ENCODE measurements around the gene MGAT4A. TPM values are rescaled to one million over a fixed set of nuclear protein-coding genes. Genes with fewer than 3 reads are reported as not detected.

The MGAT4A gene
- total and polyA plus RNA-seq, 10 of the 15 experiments (the other 5 are each of a cell fraction or from before 2014, with no cell fraction given), result 4.3 to 23.4 (median 13.6) TPM

DNA sequence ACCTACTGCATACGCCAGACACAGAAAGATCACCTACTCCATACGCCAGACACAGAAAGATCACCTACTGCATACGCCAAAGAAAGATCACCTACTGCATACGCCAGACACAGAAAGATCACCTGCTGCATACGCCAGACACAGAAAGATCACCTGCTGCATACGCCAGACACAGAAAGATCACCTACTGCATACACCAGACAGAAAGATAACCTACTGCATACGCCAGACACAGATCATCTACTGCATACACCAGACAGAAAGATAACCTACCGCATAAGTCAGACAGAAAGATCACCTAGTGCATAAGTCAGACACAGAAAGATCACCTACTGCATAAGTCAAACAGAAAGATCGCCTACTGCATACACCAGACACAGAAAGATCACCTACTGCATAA is 148.4 kb downstream of the MGAT4A start (continued):
- TF ChIP-seq ESRRA (IDR thresholded peaks at IDR 0.05; ENCODE audit: low read length) (no peak), MEF2B (IDR thresholded peaks at IDR 0.05; ENCODE audit: partially characterized antibody, poor library complexity, severe bottlenecking) (no peak), IRF3 (IDR thresholded peaks at IDR 0.05) (no peak), PAX5 (IDR thresholded peaks at IDR 0.05; ENCODE audit: borderline replicate concordance, low read depth, low read length) (no peak)
- TF ChIP-seq, protein P1, sequence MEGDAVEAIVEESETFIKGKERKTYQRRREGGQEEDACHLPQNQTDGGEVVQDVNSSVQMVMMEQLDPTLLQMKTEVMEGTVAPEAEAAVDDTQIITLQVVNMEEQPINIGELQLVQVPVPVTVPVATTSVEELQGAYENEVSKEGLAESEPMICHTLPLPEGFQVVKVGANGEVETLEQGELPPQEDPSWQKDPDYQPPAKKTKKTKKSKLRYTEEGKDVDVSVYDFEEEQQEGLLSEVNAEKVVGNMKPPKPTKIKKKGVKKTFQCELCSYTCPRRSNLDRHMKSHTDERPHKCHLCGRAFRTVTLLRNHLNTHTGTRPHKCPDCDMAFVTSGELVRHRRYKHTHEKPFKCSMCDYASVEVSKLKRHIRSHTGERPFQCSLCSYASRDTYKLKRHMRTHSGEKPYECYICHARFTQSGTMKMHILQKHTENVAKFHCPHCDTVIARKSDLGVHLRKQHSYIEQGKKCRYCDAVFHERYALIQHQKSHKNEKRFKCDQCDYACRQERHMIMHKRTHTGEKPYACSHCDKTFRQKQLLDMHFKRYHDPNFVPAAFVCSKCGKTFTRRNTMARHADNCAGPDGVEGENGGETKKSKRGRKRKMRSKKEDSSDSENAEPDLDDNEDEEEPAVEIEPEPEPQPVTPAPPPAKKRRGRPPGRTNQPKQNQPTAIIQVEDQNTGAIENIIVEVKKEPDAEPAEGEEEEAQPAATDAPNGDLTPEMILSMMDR (IDR thresholded peaks at IDR 0.05 in 2 of 3, conservative IDR thresholded peaks at IDR 0.05 in 1 of 3; ENCODE audit: control insufficient read depth in 2 of 3, extremely low read depth in 1 of 3, insufficient read depth in 1 of 3, low read depth in 3 of 3, low read length in 3 of 3), result no peak
- TF ChIP-seq, protein P2, sequence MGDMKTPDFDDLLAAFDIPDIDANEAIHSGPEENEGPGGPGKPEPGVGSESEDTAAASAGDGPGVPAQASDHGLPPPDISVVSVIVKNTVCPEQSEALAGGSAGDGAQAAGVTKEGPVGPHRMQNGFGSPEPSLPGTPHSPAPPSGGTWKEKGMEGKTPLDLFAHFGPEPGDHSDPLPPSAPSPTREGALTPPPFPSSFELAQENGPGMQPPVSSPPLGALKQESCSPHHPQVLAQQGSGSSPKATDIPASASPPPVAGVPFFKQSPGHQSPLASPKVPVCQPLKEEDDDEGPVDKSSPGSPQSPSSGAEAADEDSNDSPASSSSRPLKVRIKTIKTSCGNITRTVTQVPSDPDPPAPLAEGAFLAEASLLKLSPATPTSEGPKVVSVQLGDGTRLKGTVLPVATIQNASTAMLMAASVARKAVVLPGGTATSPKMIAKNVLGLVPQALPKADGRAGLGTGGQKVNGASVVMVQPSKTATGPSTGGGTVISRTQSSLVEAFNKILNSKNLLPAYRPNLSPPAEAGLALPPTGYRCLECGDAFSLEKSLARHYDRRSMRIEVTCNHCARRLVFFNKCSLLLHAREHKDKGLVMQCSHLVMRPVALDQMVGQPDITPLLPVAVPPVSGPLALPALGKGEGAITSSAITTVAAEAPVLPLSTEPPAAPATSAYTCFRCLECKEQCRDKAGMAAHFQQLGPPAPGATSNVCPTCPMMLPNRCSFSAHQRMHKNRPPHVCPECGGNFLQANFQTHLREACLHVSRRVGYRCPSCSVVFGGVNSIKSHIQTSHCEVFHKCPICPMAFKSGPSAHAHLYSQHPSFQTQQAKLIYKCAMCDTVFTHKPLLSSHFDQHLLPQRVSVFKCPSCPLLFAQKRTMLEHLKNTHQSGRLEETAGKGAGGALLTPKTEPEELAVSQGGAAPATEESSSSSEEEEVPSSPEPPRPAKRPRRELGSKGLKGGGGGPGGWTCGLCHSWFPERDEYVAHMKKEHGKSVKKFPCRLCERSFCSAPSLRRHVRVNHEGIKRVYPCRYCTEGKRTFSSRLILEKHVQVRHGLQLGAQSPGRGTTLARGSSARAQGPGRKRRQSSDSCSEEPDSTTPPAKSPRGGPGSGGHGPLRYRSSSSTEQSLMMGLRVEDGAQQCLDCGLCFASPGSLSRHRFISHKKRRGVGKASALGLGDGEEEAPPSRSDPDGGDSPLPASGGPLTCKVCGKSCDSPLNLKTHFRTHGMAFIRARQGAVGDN (IDR thresholded peaks at IDR 0.05), result no peak

Measured in GM12878 (cell line).